A673 (cell line): ENCODE results near the gene RAB27B. TPM values are rescaled to one million over a fixed set of nuclear protein-coding genes. Genes with fewer than 3 reads are reported as not detected.
A peak's percentile ranks its signal among the peaks of the same experiment; 100 is the strongest.
"Not testable (repeated sequence)": the region's sequence is repeated elsewhere in the genome, so short reads cannot be mapped to it uniquely, and the experiment has no call there.

Source experiments
- BruUV-seq: library from RNA; stranded (reverse); fragments of 400-500 nt; replicated peaks from 2 replicates; lab custom pipeline; 2021; lab: Mats Ljungman, UMichigan
- CTCF ChIA-PET: fragments of 300-600 bp; sonication (Branson Sonifier 250); formaldehyde crosslinking; loops from one replicate; lab custom pipeline; 2022; ENCODE audit warnings: antibody characterized with exemption; lab: Charles Lee
- POLR2A ChIA-PET: fragments of 300-600 bp; sonication (Branson Sonifier 250); formaldehyde crosslinking; loops from one replicate; lab custom pipeline; 2022; ENCODE audit warnings: antibody characterized with exemption; ENCODE audit not compliant: low non-redundant PET; lab: Charles Lee
- DNase-seq: peaks from one replicate; pipeline ENCODE4 v3.0.0-alpha.2; 2015; ENCODE audit warnings: low spot score
- H3K27ac ChIP-seq: fragments of 200-600 bp; sonication (generic); 2 replicates; pipeline ENCODE4 v1.5.1; 2016; ENCODE audit warnings: mixed run types, low read depth, mild to moderate bottlenecking, mixed read lengths, antibody characterized with exemption, low read length; ENCODE audit not compliant: poor library complexity, severe bottlenecking
- H3K27me3 ChIP-seq: fragments of 200-600 bp; sonication (generic); replicated peaks from 2 replicates; pipeline ENCODE4 v1.6.1; 2017; ENCODE audit warnings: mixed run types, low read depth, mild to moderate bottlenecking, mixed read lengths, antibody characterized with exemption, low read length; ENCODE audit not compliant: insufficient read depth, poor library complexity
- H3K36me3 ChIP-seq: fragments of 200-600 bp; sonication (generic); 2 replicates; pipeline ENCODE4 v1.6.1; 2016; ENCODE audit warnings: mixed run types, mild to moderate bottlenecking, mixed read lengths, antibody characterized with exemption, low read length; ENCODE audit not compliant: insufficient read depth, poor library complexity, severe bottlenecking
- H3K4me1 ChIP-seq: fragments of 200-600 bp; sonication (generic); 2 replicates; pipeline ENCODE4 v1.6.1; 2017; ENCODE audit warnings: mixed run types, mild to moderate bottlenecking, mixed read lengths, antibody characterized with exemption, low read length; ENCODE audit not compliant: insufficient read depth, poor library complexity, severe bottlenecking
- H3K4me3 ChIP-seq: fragments of 200-600 bp; sonication (generic); 2 replicates; pipeline ENCODE4 v1.5.1; 2016; ENCODE audit warnings: low read depth, mixed run types, mild to moderate bottlenecking, mixed read lengths, low read length; ENCODE audit not compliant: poor library complexity, severe bottlenecking
- H3K9me3 ChIP-seq: fragments of 200-600 bp; sonication (generic); 2 replicates; pipeline ENCODE4 v1.6.1; 2016; ENCODE audit warnings: mixed run types, low read depth, mild to moderate bottlenecking, mixed read lengths, antibody characterized with exemption, low read length; ENCODE audit not compliant: poor library complexity, severe bottlenecking
- CTCF ChIP-seq: fragments of 300-800, 200-600 bp; sonication (generic); conservative IDR thresholded peaks from 2 replicates; pipeline ENCODE4 v1.5.1; 2017; ENCODE audit warnings: low read depth, mild to moderate bottlenecking, antibody characterized with exemption, low read length, moderate library complexity, mixed read lengths
- EZH2 ChIP-seq: fragments of 200-600 bp; sonication (generic); IDR thresholded peaks from 2 replicates; pipeline ENCODE4 v1.6.1; 2017; ENCODE audit warnings: borderline replicate concordance, low read depth, mild to moderate bottlenecking, mixed read lengths, antibody characterized with exemption, low read length; ENCODE audit not compliant: poor library complexity, severe bottlenecking
- intact Hi-C: fragments of 100-400 bp; cut with micrococcal nuclease; formaldehyde crosslinking; loops from one replicate; pipeline ENCODE4 v1.10.0; 2022; ENCODE audit not compliant: unreplicated experiment
- total RNA-seq: library from RNA; stranded (reverse); gene quantifications from 2 replicates; pipeline ENCODE4 v1.2.3, GENCODE V29; 2021

The RAB27B gene
- total RNA-seq, 1 experiment from 2014 or later, result not detected

- no peak overlapping the region for H3K4me3 ChIP-seq
- intact Hi-C loops, result no loop called here
- CTCF ChIA-PET, result no interaction called here
- H3K9me3 ChIP-seq, result no peaks in the 10 kb centered on the region
- TF ChIP-seq EZH2 (no peak), CTCF (no peak)
- H3K4me1 ChIP-seq, result no peaks in the 10 kb centered on the region
- no peak for DNase-seq
- no TSS peak for BruUV-seq
- POLR2A ChIA-PET, result no interaction called here
- peaks cover 24% of the 10 kb centered on the region for H3K27me3 ChIP-seq
- H3K36me3 ChIP-seq, result no peaks in the 10 kb centered on the region
- no peak overlapping the region for H3K27ac ChIP-seq
These were observed 13.2 kb upstream of the RAB27B start for GRCh38 chr18:54815086-54815485.

- H3K27me3 ChIP-seq, result peaks cover 22% of the 10 kb centered on the region
- intact Hi-C loops, CTCF ChIA-PET, POLR2A ChIA-PET, H3K4me3 ChIP-seq, H3K27ac ChIP-seq, DNase-seq, H3K4me1 ChIP-seq, H3K36me3 ChIP-seq, H3K9me3 ChIP-seq, BruUV-seq: not testable (repeated sequence)
These were observed 7.4 kb upstream of the RAB27B start for GRCh38 chr18:54820785-54821275.

- H3K27ac ChIP-seq, result no peak overlapping the region
- POLR2A ChIA-PET, result no interaction called here
- TF ChIP-seq EZH2 (no peak), CTCF (no peak)
- H3K27me3 ChIP-seq, result peaks cover 2% of the 10 kb centered on the region
- BruUV-seq, result no TSS peak
- no peaks in the 10 kb centered on the region for H3K36me3 ChIP-seq
- H3K9me3 ChIP-seq, result no peaks in the 10 kb centered on the region
- DNase-seq, result peak; percentile 9
- H3K4me1 ChIP-seq, result no peaks in the 10 kb centered on the region
- no peak overlapping the region for H3K4me3 ChIP-seq
- CTCF ChIA-PET, result no interaction called here
- intact Hi-C loops, result no loop called here
These were observed 5.1 kb upstream of the RAB27B start for GRCh38 chr18:54822872-54823845.
